Smooth muscle cell (in vitro differentiated cells): Measurements from ENCODE around the gene MGRN1. TPM values are rescaled to one million over a fixed set of nuclear protein-coding genes. Genes with fewer than 3 reads are reported as not detected.

Experiments used
- DNase-seq: peaks from one replicate; lab custom pipeline; 2025; ENCODE audit not compliant: unreplicated experiment; lab: John Stamatoyannopoulos, UW
- H2AFZ ChIP-seq: fragments of 200-600 bp; sonication (generic); 2 replicates; pipeline ENCODE4 v1.6.0; 2016; ENCODE audit warnings: antibody characterized with exemption, low read depth, mild to moderate bottlenecking
- H3F3A ChIP-seq: fragments of 200-600 bp; sonication (generic); 2 replicates; pipeline ENCODE4 v1.6.0; 2017; ENCODE audit warnings: antibody characterized with exemption, low read depth
- H3K27ac ChIP-seq: fragments of 200-600 bp; sonication (generic); 2 replicates; pipeline ENCODE4 v1.5.1; 2016; ENCODE audit warnings: low read depth, mild to moderate bottlenecking
- H3K27me3 ChIP-seq: fragments of 200-600 bp; sonication (generic); 2 replicates; pipeline ENCODE4 v1.6.1; 2016; ENCODE audit warnings: low read depth, mild to moderate bottlenecking
- H3K36me3 ChIP-seq: fragments of 200-600 bp; sonication (generic); 2 replicates; pipeline ENCODE4 v1.5.1; 2016; ENCODE audit warnings: low read depth
- H3K4me1 ChIP-seq: fragments of 200-600 bp; sonication (generic); 2 replicates; pipeline ENCODE4 v1.5.1; 2016; ENCODE audit warnings: low read depth
- H3K4me2 ChIP-seq: fragments of 200-600 bp; sonication (generic); 2 replicates; pipeline ENCODE4 v1.6.0; 2016; ENCODE audit warnings: mild to moderate bottlenecking
- H3K4me3 ChIP-seq: fragments of 200-600 bp; sonication (generic); 2 replicates; pipeline ENCODE4 v1.5.1; 2016; ENCODE audit warnings: mild to moderate bottlenecking
- H3K79me2 ChIP-seq: fragments of 200-600 bp; sonication (generic); 2 replicates; pipeline ENCODE4 v1.6.0; 2016; ENCODE audit warnings: low read depth, mild to moderate bottlenecking
- H3K9ac ChIP-seq: fragments of 200-600 bp; sonication (generic); 2 replicates; pipeline ENCODE4 v1.6.0; 2016; ENCODE audit warnings: low read depth
- H3K9me3 ChIP-seq: fragments of 200-600 bp; sonication (generic); replicated peaks from 2 replicates; pipeline ENCODE4 v1.5.1; 2016; ENCODE audit warnings: low read depth
- H4K20me1 ChIP-seq: fragments of 200-600 bp; sonication (generic); 2 replicates; pipeline ENCODE4 v1.6.0; 2016; ENCODE audit warnings: low read depth
- CTCF ChIP-seq: fragments of 200-600 bp; sonication (generic); IDR thresholded peaks from 2 replicates; pipeline ENCODE4 v1.5.1; 2017; ENCODE audit warnings: borderline replicate concordance, mild to moderate bottlenecking, antibody characterized with exemption; ENCODE audit not compliant: insufficient read depth, poor library complexity, severe bottlenecking
- WGBS: methylation state at CpG from one replicate; pipeline ENCODE4 v1.1.7; 2016; ENCODE audit warnings: low lambda C conversion rate; 5-methylcytosine and 5-hydroxymethylcytosine counted together
- polyA plus RNA-seq: library from polyadenylated mRNA; unstranded; fragments of >200 nt; fragmentation: Nextera tagmentation; extraction: Ambion mirVana; gene quantifications from 2 replicates; pipeline ENCODE4 v1.2.1, GENCODE V29; 2016
- total RNA-seq: library from RNA; depleted of rRNA; stranded (reverse); fragments of >200 nt; gene quantifications from 2 replicates; pipeline ENCODE4 v1.2.3, GENCODE V29; 2014

MGRN1 gene
- total and polyA plus RNA-seq, 2 experiments from 2014 or later = 22.0 to 23.2 TPM

DNA sequence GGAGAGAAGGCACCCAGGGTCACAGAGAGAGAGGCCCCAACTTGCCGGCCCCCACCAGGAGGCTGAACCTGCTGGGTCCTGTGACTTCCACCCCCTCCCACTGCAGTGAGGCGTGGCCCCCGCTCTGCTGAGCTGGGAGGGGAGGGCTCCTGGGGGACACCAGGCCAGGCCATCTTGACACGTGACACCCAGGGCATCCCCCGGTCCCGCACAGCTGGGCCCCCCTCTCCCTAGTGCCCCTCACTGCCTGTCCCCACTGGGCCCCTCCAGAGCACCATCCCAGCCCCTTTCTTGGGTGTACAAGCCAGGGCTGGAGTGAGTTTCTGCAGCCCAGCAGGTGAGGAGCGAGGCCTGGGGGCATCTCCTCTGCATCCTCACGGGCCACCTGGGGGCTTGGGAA, 22.3 kb upstream of the MGRN1 start:
- DNase-seq = no peak
- Histone ChIP-seq H3K27me3 (no peaks in the 10 kb centered on the region), H3K4me2 (no peak overlapping the region), H3F3A (no peaks in the 10 kb centered on the region), H2AFZ (no peak overlapping the region), H3K79me2 (no peaks in the 10 kb centered on the region), H3K36me3 (no peaks in the 10 kb centered on the region), H3K4me3 (no peak overlapping the region), H3K9me3 (no peaks in the 10 kb centered on the region), H3K9ac (no peak overlapping the region), H3K27ac (no peak overlapping the region), H4K20me1 (no peaks in the 10 kb centered on the region), H3K4me1 (no peaks in the 10 kb centered on the region)
- WGBS = 78% methylated on average over 3 of the region's 8 CpGs
- TF ChIP-seq CTCF = no peak

DNA sequence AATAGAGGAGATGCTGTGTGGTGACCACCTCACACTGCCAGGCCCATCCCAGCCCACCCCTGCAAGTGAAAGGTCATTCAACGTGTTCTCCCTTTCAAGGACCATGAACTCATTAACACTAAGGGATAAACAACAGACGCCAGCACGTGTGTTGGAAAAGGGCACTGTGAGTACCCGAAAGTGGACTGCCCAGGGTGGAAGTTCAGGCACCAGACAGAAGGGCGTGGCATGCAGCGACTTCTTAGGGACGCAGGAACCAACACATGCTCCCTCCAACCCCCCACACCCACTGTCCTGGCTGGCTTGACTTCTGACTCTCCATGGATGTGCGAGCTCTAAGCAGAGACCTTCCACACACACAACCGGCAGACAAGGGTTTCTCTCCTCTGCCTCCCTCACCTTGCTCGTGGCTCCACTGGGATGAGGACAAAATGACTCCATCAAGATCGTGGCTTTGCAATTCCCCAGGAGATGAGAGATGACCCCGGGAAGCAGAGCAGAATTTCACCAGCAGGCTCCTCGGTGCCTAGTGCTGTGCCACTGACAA, 20.9 kb upstream of the MGRN1 start:
- no peak overlapping the region for H3K27ac ChIP-seq
- WGBS = 90% methylated on average over 13 of the region's 13 CpGs
- no peaks in the 10 kb centered on the region for H3K4me1 ChIP-seq
- H3K36me3 ChIP-seq = no peaks in the 10 kb centered on the region
- H3K4me3 ChIP-seq = no peak overlapping the region
- DNase-seq = no peak
- TF ChIP-seq CTCF = no peak
- H3K4me2 ChIP-seq = no peak overlapping the region
- no peaks in the 10 kb centered on the region for H3K9me3 ChIP-seq
- H3F3A ChIP-seq = no peaks in the 10 kb centered on the region
- no peaks in the 10 kb centered on the region for H3K79me2 ChIP-seq
- H4K20me1 ChIP-seq = peaks cover 12% of the 10 kb centered on the region
- H3K27me3 ChIP-seq = no peaks in the 10 kb centered on the region
- H2AFZ ChIP-seq = no peak overlapping the region
- no peak overlapping the region for H3K9ac ChIP-seq

- Histone ChIP-seq H3K36me3 (no peaks in the 10 kb centered on the region), H4K20me1 (peaks cover 16% of the 10 kb centered on the region), H3K4me2 (no peak overlapping the region), H3K27me3 (no peaks in the 10 kb centered on the region), H3K9ac (no peak overlapping the region), H3K9me3 (no peaks in the 10 kb centered on the region), H3K79me2 (no peaks in the 10 kb centered on the region), H3K27ac (no peak overlapping the region), H3K4me1 (no peaks in the 10 kb centered on the region), H3K4me3 (no peak overlapping the region), H3F3A (no peaks in the 10 kb centered on the region), H2AFZ (no peak overlapping the region)
- DNase-seq = no peak
- WGBS = 86% methylated on average over 15 of the region's 15 CpGs
- TF ChIP-seq CTCF = no peak
Measured at GRCh38 chr16:4604401-4604800, 20.2 kb upstream of the MGRN1 start.

GRCh38 chr16:4606354-4606753, 18.3 kb upstream of the MGRN1 start:
- Histone ChIP-seq H3K9me3 (no peaks in the 10 kb centered on the region), H3K27me3 (no peaks in the 10 kb centered on the region), H2AFZ (no peak overlapping the region), H3K27ac (no peak overlapping the region), H3K4me1 (no peaks in the 10 kb centered on the region), H3K4me2 (no peak overlapping the region), H3K79me2 (peaks cover 6% of the 10 kb centered on the region), H3F3A (no peaks in the 10 kb centered on the region), H3K9ac (no peak overlapping the region), H4K20me1 (peaks cover 35% of the 10 kb centered on the region), H3K36me3 (no peaks in the 10 kb centered on the region), H3K4me3 (no peak overlapping the region)
- WGBS = 94% methylated on average over 9 of the region's 9 CpGs
- no peak for DNase-seq
- TF ChIP-seq CTCF = no peak
